SU-DHL-6 (cell line): Measurements from ENCODE around the gene APPL1.

Experiments
- EZH2phosphoT487 ChIP-seq: fragments of 200-600 bp; sonication (generic), shearing (Covaris generic); conservative IDR thresholded peaks from 2 replicates; pipeline ENCODE4 v1.6.1; 2018; ENCODE audit warnings: mild to moderate bottlenecking, antibody characterized with exemption, low read length, moderate library complexity, mixed read lengths
- TF ChIP-seq, protein P1 (sequence below): fragments of 200-600 bp; sonication (generic); IDR thresholded peaks from one replicate; pipeline ENCODE4 v1.5.1; 2017; ENCODE audit warnings: antibody characterized with exemption, mild to moderate bottlenecking, low read length, moderate library complexity; ENCODE audit not compliant: insufficient read depth, poor library complexity, severe bottlenecking

GRCh38 chr3:57221883-57222282 lies 5.6 kb upstream of the APPL1 start:
- TF ChIP-seq, protein P1, sequence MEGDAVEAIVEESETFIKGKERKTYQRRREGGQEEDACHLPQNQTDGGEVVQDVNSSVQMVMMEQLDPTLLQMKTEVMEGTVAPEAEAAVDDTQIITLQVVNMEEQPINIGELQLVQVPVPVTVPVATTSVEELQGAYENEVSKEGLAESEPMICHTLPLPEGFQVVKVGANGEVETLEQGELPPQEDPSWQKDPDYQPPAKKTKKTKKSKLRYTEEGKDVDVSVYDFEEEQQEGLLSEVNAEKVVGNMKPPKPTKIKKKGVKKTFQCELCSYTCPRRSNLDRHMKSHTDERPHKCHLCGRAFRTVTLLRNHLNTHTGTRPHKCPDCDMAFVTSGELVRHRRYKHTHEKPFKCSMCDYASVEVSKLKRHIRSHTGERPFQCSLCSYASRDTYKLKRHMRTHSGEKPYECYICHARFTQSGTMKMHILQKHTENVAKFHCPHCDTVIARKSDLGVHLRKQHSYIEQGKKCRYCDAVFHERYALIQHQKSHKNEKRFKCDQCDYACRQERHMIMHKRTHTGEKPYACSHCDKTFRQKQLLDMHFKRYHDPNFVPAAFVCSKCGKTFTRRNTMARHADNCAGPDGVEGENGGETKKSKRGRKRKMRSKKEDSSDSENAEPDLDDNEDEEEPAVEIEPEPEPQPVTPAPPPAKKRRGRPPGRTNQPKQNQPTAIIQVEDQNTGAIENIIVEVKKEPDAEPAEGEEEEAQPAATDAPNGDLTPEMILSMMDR, result no peak
- TF ChIP-seq EZH2phosphoT487, result no peak
